ENCODE data around the gene CACNB1. TPM values are rescaled to one million over a fixed set of nuclear protein-coding genes. Genes with fewer than 3 reads are reported as not detected.

Gene CACNB1
- total RNA-seq, 1 donor: 7.8 TPM

GRCh38 chr17:39195568-39196160, 1.8 kb downstream of the CACNB1 start:
- DNase-seq (ENCODE audit: low read depth): no peak
- TF ChIP-seq, protein P1, sequence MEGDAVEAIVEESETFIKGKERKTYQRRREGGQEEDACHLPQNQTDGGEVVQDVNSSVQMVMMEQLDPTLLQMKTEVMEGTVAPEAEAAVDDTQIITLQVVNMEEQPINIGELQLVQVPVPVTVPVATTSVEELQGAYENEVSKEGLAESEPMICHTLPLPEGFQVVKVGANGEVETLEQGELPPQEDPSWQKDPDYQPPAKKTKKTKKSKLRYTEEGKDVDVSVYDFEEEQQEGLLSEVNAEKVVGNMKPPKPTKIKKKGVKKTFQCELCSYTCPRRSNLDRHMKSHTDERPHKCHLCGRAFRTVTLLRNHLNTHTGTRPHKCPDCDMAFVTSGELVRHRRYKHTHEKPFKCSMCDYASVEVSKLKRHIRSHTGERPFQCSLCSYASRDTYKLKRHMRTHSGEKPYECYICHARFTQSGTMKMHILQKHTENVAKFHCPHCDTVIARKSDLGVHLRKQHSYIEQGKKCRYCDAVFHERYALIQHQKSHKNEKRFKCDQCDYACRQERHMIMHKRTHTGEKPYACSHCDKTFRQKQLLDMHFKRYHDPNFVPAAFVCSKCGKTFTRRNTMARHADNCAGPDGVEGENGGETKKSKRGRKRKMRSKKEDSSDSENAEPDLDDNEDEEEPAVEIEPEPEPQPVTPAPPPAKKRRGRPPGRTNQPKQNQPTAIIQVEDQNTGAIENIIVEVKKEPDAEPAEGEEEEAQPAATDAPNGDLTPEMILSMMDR (IDR thresholded peaks at IDR 0.05; ENCODE audit: insufficient read depth, low read depth, low read length): no peak
- H3K4me3 ChIP-seq (ENCODE audit: low read depth, low read length): peak overlapping the region; percentile 82

GRCh38 chr17:39194985-39195524, 2.4 kb downstream of the CACNB1 start:
- H3K4me3 ChIP-seq (ENCODE audit: low read depth, low read length): no peak overlapping the region
- TF ChIP-seq, protein P1 (IDR thresholded peaks at IDR 0.05; ENCODE audit: insufficient read depth, low read depth, low read length): no peak

DNA sequence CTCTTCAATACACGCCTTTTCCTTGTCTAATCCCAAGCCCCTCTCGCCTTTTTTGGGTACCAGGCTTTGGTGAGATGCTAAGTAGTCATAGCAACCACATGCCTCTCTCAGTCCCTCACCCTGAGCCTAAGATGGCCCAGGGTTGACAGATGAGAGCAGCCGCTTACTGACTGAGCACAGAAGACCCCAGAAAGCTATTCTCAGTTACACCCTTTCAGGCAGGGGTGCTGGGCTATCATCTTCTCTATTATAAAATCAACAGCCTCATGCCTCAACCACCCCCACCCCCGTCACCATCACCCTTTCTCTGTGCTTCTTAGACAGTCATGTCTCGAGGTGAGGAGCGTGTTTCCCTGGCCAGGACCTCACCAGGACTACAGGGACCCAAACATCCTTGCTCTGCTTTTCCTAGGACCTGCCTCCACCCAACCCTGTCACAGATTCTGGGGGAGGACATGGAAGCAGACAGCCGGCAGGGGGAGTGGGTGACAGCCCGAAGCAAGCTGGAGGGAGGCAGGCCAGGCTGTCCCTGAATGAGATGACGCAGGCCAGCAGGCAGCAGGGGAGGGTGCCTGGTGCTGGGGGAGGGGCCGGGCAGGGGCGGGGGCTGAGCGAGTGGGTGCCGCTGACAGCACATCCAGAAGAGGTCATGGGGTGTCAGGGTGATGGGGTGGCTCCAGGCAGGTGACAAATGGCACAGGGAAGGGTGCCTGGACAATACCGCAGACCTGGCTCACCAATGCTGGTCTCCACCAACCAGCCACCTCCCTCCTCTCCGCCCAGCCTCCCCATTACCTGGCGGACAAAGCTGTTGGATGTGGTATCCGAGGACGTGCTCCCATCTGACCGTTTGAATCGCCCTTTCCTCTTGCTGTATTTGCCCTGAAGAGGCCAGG, 3.1 kb downstream of the CACNB1 start:
- no peak overlapping the region for H3K4me3 ChIP-seq (ENCODE audit: low read depth, low read length)
- TF ChIP-seq, protein P1 (IDR thresholded peaks at IDR 0.05; ENCODE audit: insufficient read depth, low read depth, low read length): peak; percentile 68
- DNase-seq (ENCODE audit: low read depth): peak; percentile 73

More at GRCh38 chr17:39194985-39195524, 2.4 kb downstream of the CACNB1 start:
- no peak for DNase-seq (ENCODE audit: low read depth)

DNA sequence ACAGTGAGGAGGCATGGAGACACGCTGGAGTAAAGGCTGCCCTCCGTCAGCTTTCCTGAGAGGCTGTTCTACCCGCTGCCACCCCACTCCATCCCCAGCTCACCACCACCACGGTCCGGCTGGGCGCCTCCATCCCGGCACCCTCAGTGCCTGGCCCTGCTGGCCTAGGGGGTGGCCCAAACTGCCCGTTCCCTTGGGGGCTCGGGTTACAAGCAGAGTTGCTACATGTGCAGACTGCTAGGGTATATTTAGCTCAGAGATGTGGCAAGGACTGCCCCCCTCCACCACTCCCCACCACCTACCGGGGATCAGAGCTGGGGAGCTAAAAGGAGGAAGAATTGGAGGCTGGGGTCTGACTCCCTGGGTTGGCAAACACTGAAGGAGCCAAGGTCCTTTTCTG, 4.1 kb downstream of the CACNB1 start:
- DNase-seq (ENCODE audit: low read depth): no peak
- no peak overlapping the region for H3K4me3 ChIP-seq (ENCODE audit: low read depth, low read length)
- TF ChIP-seq, protein P1 (IDR thresholded peaks at IDR 0.05; ENCODE audit: insufficient read depth, low read depth, low read length): no peak

GRCh38 chr17:39192901-39193300, 4.6 kb downstream of the CACNB1 start:
- TF ChIP-seq, protein P1 (IDR thresholded peaks at IDR 0.05; ENCODE audit: insufficient read depth, low read depth, low read length): no peak
- no peak overlapping the region for H3K4me3 ChIP-seq (ENCODE audit: low read depth, low read length)
- DNase-seq (ENCODE audit: low read depth): no peak

DNA sequence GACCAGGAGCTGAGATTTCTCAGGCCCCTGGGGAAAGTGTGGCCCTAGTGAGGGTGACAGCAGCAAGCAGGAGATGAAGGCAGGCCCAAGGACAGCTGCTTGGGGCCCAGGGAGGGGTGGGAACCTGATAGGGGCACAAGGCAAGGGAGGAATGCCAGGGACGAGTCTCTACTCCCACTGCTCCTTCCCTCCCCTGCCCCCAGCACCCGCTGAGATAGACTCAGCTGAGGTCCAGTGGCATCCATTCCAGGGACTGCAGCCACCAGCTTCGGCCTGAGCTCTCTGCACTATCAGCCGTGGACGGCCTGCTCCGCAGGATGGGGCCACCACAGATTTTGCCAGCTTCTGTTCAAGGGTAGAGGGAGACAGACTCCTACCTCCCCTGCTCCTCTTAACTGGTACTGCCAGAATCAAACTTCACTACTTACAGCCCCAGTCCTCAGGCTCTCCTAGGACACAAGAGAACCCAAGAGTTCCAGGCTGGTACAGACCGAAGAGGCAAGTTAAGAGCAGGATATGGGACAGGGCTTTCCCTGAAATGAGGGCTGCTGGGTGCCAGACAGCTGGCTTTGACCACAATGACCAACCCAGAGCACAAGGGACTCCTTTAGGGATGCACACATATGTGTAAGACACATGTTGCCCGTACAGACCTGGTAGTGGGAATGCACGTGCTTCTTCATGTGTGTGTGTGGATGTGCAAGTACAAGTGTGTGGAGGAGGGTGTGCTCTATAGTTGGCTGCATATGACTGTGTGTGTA, 5.5 kb downstream of the CACNB1 start:
- no peak for DNase-seq (ENCODE audit: low read depth)
- H3K4me3 ChIP-seq (ENCODE audit: low read depth, low read length): no peak overlapping the region
- TF ChIP-seq, protein P1 (IDR thresholded peaks at IDR 0.05; ENCODE audit: insufficient read depth, low read depth, low read length): no peak
